ENCODE results near the gene TYMP.
"Not testable (repeated sequence)": the region's sequence is repeated elsewhere in the genome, so short reads cannot be mapped to it uniquely, and the experiment has no call there.

The TYMP gene

GRCh38 chr22:50523806-50524675 lies 5.8 kb downstream of the TYMP start:
- DNase-seq, result no peak

- no peak for DNase-seq
Measured at GRCh38 chr22:50523458-50523805, 6.4 kb downstream of the TYMP start.

- no peak for DNase-seq
Measured at GRCh38 chr22:50522806-50523438, 6.9 kb downstream of the TYMP start.

- no peak for DNase-seq
Measured at GRCh38 chr22:50522208-50522805, 7.5 kb downstream of the TYMP start.

- no peak for DNase-seq
Measured at GRCh38 chr22:50521710-50522109, 8.1 kb downstream of the TYMP start.

- DNase-seq, result no peak
Measured at GRCh38 chr22:50520826-50521453, 8.9 kb downstream of the TYMP start.

GRCh38 chr22:50520184-50520583 lies 9.6 kb downstream of the TYMP start:
- DNase-seq, result not testable (repeated sequence)

- no peak for DNase-seq
Measured at GRCh38 chr22:50519151-50519550, 10.7 kb downstream of the TYMP start.

GRCh38 chr22:50518606-50519005 lies 11.2 kb downstream of the TYMP start:
- DNase-seq, result no peak

GRCh38 chr22:50517495-50518260 lies 12.1 kb downstream of the TYMP start:
- DNase-seq, result no peak

- DNase-seq, result no peak
Measured at GRCh38 chr22:50516891-50517290, 12.9 kb downstream of the TYMP start.

GRCh38 chr22:50516068-50516467 lies 13.7 kb downstream of the TYMP start:
- no peak for DNase-seq

GRCh38 chr22:50513175-50513574 lies 16.6 kb downstream of the TYMP start:
- no peak for DNase-seq

GRCh38 chr22:50508897-50509296 lies 20.9 kb downstream of the TYMP start:
- DNase-seq, result no peak

GRCh38 chr22:50507991-50508884 lies 21.6 kb downstream of the TYMP start, which contains the start of gene NCAPH2:
TSS of gene NCAPH2 (plus strand) at chr22:50508224. CDS start at chr22:50508338, 114 bp downstream.
- DNase-seq, result peak; percentile 92

- DNase-seq, result no peak
Measured at GRCh38 chr22:50507421-50507990, 22.3 kb downstream of the TYMP start, which contains the start of gene LMF2. TSS of gene LMF2 (minus strand) at chr22:50507702. CDS start at chr22:50507675, 27 bp downstream.

GRCh38 chr22:50506611-50507420 lies 23.0 kb downstream of the TYMP start:
- no peak for DNase-seq

GRCh38 chr22:50505776-50506610 lies 23.8 kb downstream of the TYMP start:
- no peak for DNase-seq

GRCh38 chr22:50505276-50505775 lies 24.5 kb downstream of the TYMP start:
- no peak for DNase-seq
